Measurements from ENCODE around the gene LRRC40.

Gene LRRC40

GRCh38 chr1:70115315-70115714, 90.1 kb downstream of the LRRC40 start:
- no peak for DNase-seq (ENCODE audit: low read depth in 2 of 2)

- DNase-seq (ENCODE audit: low read depth in 2 of 2), result no peak
Observed at GRCh38 chr1:70112838-70113237, 92.5 kb downstream of the LRRC40 start.

- no peak for DNase-seq (ENCODE audit: low read depth in 2 of 2)
Observed at GRCh38 chr1:70109241-70109640, 96.1 kb downstream of the LRRC40 start.

- no peak for DNase-seq (ENCODE audit: low read depth in 2 of 2)
Observed at GRCh38 chr1:70103770-70104169, 101.6 kb downstream of the LRRC40 start.

GRCh38 chr1:70101774-70102173, 103.6 kb downstream of the LRRC40 start:
- no peak for DNase-seq (ENCODE audit: low read depth in 2 of 2)

DNA sequence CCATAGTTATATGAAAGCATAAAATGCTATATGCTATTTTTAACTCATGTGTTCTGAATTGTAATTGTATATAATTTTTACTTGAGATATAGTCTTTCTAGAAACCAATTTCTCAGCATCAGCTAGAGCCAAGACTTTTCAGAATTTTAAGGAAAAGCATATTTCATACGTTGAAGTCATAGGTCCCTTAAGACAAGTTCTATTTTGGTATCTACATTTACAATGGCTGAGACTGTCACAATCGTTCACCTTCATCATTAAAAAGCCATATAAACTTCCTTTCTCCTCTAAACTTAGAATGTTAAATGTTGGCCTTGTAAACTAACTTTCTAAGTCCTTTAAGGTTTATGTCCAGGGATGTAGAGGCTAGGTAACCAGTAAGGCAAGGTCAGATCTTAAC, 104.1 kb downstream of the LRRC40 start:
- no peak for DNase-seq (ENCODE audit: low read depth in 2 of 2)
